Mesendoderm (in vitro differentiated cells): Measurements from ENCODE around the gene NDFIP1.

Experiments used
- DNase-seq: peaks from one replicate; pipeline ENCODE4 v3.0.0; 2013
- H2AK5ac ChIP-seq: 2 replicates; pipeline ENCODE4 v1.6.1; 2013; ENCODE audit warnings: low read length, inconsistent platforms
- H2BK120ac ChIP-seq: 2 replicates; pipeline ENCODE4 v1.6.1; 2013; ENCODE audit warnings: low read depth, mild to moderate bottlenecking, low read length, moderate library complexity, mixed read lengths
- H2BK15ac ChIP-seq: replicated peaks from 2 replicates; pipeline ENCODE4 v1.6.1; 2013; ENCODE audit warnings: low read depth, mild to moderate bottlenecking, moderate library complexity
- H2BK5ac ChIP-seq: 2 replicates; pipeline ENCODE4 v1.6.1; 2013; ENCODE audit warnings: low read length, inconsistent platforms
- H3K18ac ChIP-seq: 2 replicates; pipeline ENCODE4 v1.6.1; 2013; ENCODE audit warnings: mild to moderate bottlenecking, low read length, mixed read lengths
- H3K23ac ChIP-seq: one replicate; pipeline ENCODE4 v1.6.1; 2013; ENCODE audit warnings: low read length
- H3K27ac ChIP-seq: 2 replicates; pipeline ENCODE4 v1.5.1; 2013; ENCODE audit warnings: low read depth, mild to moderate bottlenecking, inconsistent platforms, low read length, moderate library complexity
- H3K27me3 ChIP-seq: 2 replicates; pipeline ENCODE4 v1.6.1; 2013; ENCODE audit warnings: low read length, control low read depth, mild to moderate bottlenecking, inconsistent platforms; ENCODE audit not compliant: insufficient read depth, poor library complexity
- H3K36me3 ChIP-seq: 2 replicates; pipeline ENCODE4 v1.6.1; 2013; ENCODE audit warnings: low read length, inconsistent platforms; ENCODE audit not compliant: control insufficient read depth, insufficient read depth
- H3K4ac ChIP-seq: one replicate; pipeline ENCODE4 v1.6.1; 2013; ENCODE audit warnings: low read depth, mild to moderate bottlenecking, low read length, moderate library complexity
- H3K4me1 ChIP-seq: 2 replicates; pipeline ENCODE4 v1.6.1; 2013; ENCODE audit warnings: low read depth, low read length, inconsistent platforms; ENCODE audit not compliant: control insufficient read depth
- H3K4me2 ChIP-seq: 2 replicates; pipeline ENCODE4 v1.6.1; 2013; ENCODE audit warnings: low read length
- H3K4me3 ChIP-seq: 2 replicates; pipeline ENCODE4 v1.5.1; 2013; ENCODE audit warnings: mild to moderate bottlenecking, low read length
- H3K56ac ChIP-seq: one replicate; pipeline ENCODE4 v1.6.1; 2013; ENCODE audit warnings: low read length
- H3K79me1 ChIP-seq: 2 replicates; pipeline ENCODE4 v1.6.1; 2013; ENCODE audit warnings: low read length, inconsistent platforms
- H3K79me2 ChIP-seq: 2 replicates; pipeline ENCODE4 v1.6.1; 2013; ENCODE audit warnings: mild to moderate bottlenecking, low read length; ENCODE audit not compliant: control insufficient read depth, insufficient read depth
- H3K9ac ChIP-seq: 2 replicates; pipeline ENCODE4 v1.6.1; 2013; ENCODE audit warnings: low read length, inconsistent platforms
- H4K5ac ChIP-seq: one replicate; pipeline ENCODE4 v1.6.1; 2013; ENCODE audit warnings: low read length
- H4K8ac ChIP-seq: one replicate; pipeline ENCODE4 v1.6.1; 2013; ENCODE audit warnings: low read depth, mild to moderate bottlenecking, control low read depth, low read length, moderate library complexity
- WGBS: extraction: QIAGEN DNeasy Blood & Tissue Kit; methylation state at CpG from one replicate; pipeline ENCODE4 v1.1.7; 2013; ENCODE audit warnings: low lambda C conversion rate, missing lambda C conversion rate; ENCODE audit not compliant: insufficient coverage; ENCODE audit errors: extremely low coverage; 5-methylcytosine and 5-hydroxymethylcytosine counted together

The NDFIP1 gene

GRCh38 chr5:142069606-142070399, 38.8 kb upstream of the NDFIP1 start:
- no CpG with 5 or more reads among the region's 6 CpGs for WGBS
- Histone ChIP-seq H3K9ac (no peak overlapping the region), H2BK5ac (no peak overlapping the region), H3K79me1 (no peaks in the 10 kb centered on the region), H3K4ac (no peak overlapping the region), H4K8ac (no peak overlapping the region), H2BK120ac (no peak overlapping the region), H2BK15ac (no peak overlapping the region), H3K56ac (no peak overlapping the region), H4K5ac (no peak overlapping the region), H3K23ac (no peak overlapping the region), H3K27ac (no peak overlapping the region), H2AK5ac (no peak overlapping the region), H3K36me3 (no peaks in the 10 kb centered on the region), H3K4me3 (no peak overlapping the region), H3K79me2 (no peaks in the 10 kb centered on the region), H3K4me2 (no peak overlapping the region), H3K27me3 (no peaks in the 10 kb centered on the region), H3K4me1 (no peaks in the 10 kb centered on the region), H3K18ac (no peak overlapping the region)
- no peak for DNase-seq

GRCh38 chr5:142070734-142071133, 37.8 kb upstream of the NDFIP1 start:
- no peak overlapping the region for H4K8ac ChIP-seq
- no peak overlapping the region for H3K4me2 ChIP-seq
- H2BK120ac ChIP-seq, result no peak overlapping the region
- H3K56ac ChIP-seq, result no peak overlapping the region
- H3K79me2 ChIP-seq, result no peaks in the 10 kb centered on the region
- H3K9ac ChIP-seq, result no peak overlapping the region
- H3K4me1 ChIP-seq, result no peaks in the 10 kb centered on the region
- no peak overlapping the region for H4K5ac ChIP-seq
- H3K4me3 ChIP-seq, result no peak overlapping the region
- no peak overlapping the region for H2AK5ac ChIP-seq
- H3K4ac ChIP-seq, result no peak overlapping the region
- no peaks in the 10 kb centered on the region for H3K79me1 ChIP-seq
- H2BK5ac ChIP-seq, result no peak overlapping the region
- H3K36me3 ChIP-seq, result no peaks in the 10 kb centered on the region
- no peak overlapping the region for H3K27ac ChIP-seq
- DNase-seq, result no peak
- H2BK15ac ChIP-seq, result no peak overlapping the region
- no peak overlapping the region for H3K18ac ChIP-seq
- H3K23ac ChIP-seq, result no peak overlapping the region
- H3K27me3 ChIP-seq, result no peaks in the 10 kb centered on the region

- H3K27ac ChIP-seq, result no peak overlapping the region
- no peaks in the 10 kb centered on the region for H3K4me1 ChIP-seq
- no peak overlapping the region for H3K9ac ChIP-seq
- no peaks in the 10 kb centered on the region for H3K79me2 ChIP-seq
- no peak overlapping the region for H3K4me3 ChIP-seq
- H2BK15ac ChIP-seq, result no peak overlapping the region
- no peak for DNase-seq
- WGBS, result no CpG with 5 or more reads among the region's 3 CpGs
- H3K56ac ChIP-seq, result no peak overlapping the region
- no peak overlapping the region for H4K8ac ChIP-seq
- no peak overlapping the region for H2BK120ac ChIP-seq
- no peak overlapping the region for H3K18ac ChIP-seq
- no peak overlapping the region for H3K4me2 ChIP-seq
- H3K36me3 ChIP-seq, result no peaks in the 10 kb centered on the region
- no peak overlapping the region for H4K5ac ChIP-seq
- H3K79me1 ChIP-seq, result no peaks in the 10 kb centered on the region
- no peak overlapping the region for H3K4ac ChIP-seq
- H3K27me3 ChIP-seq, result no peaks in the 10 kb centered on the region
- H2BK5ac ChIP-seq, result no peak overlapping the region
- no peak overlapping the region for H2AK5ac ChIP-seq
- H3K23ac ChIP-seq, result no peak overlapping the region
These were observed 36.1 kb upstream of the NDFIP1 start for GRCh38 chr5:142072488-142072887.

- Histone ChIP-seq H2BK5ac (no peak overlapping the region), H3K79me1 (no peaks in the 10 kb centered on the region), H2AK5ac (no peak overlapping the region), H3K36me3 (no peaks in the 10 kb centered on the region), H3K9ac (no peak overlapping the region), H3K79me2 (no peaks in the 10 kb centered on the region), H3K4me1 (no peaks in the 10 kb centered on the region), H3K18ac (no peak overlapping the region), H3K56ac (no peak overlapping the region), H4K8ac (no peak overlapping the region), H3K4me3 (no peak overlapping the region), H3K23ac (no peak overlapping the region), H4K5ac (no peak overlapping the region), H3K4ac (no peak overlapping the region), H3K27me3 (no peaks in the 10 kb centered on the region), H3K27ac (no peak overlapping the region), H2BK15ac (no peak overlapping the region), H3K4me2 (no peak overlapping the region), H2BK120ac (no peak overlapping the region)
- DNase-seq, result no peak
- no CpG with 5 or more reads among the region's 2 CpGs for WGBS
These were observed 35.1 kb upstream of the NDFIP1 start for GRCh38 chr5:142073362-142073988.

- no peak overlapping the region for H2BK15ac ChIP-seq
- WGBS, result no CpG with 5 or more reads among the region's 2 CpGs
- H3K79me1 ChIP-seq, result no peaks in the 10 kb centered on the region
- H3K27ac ChIP-seq, result no peak overlapping the region
- H3K36me3 ChIP-seq, result no peaks in the 10 kb centered on the region
- H3K56ac ChIP-seq, result no peak overlapping the region
- H3K4me1 ChIP-seq, result no peaks in the 10 kb centered on the region
- no peak overlapping the region for H3K4me2 ChIP-seq
- no peaks in the 10 kb centered on the region for H3K27me3 ChIP-seq
- H4K8ac ChIP-seq, result no peak overlapping the region
- H3K18ac ChIP-seq, result no peak overlapping the region
- H2BK5ac ChIP-seq, result no peak overlapping the region
- no peaks in the 10 kb centered on the region for H3K79me2 ChIP-seq
- no peak overlapping the region for H3K23ac ChIP-seq
- H2BK120ac ChIP-seq, result no peak overlapping the region
- no peak for DNase-seq
- H3K9ac ChIP-seq, result no peak overlapping the region
- H3K4ac ChIP-seq, result no peak overlapping the region
- no peak overlapping the region for H4K5ac ChIP-seq
- H3K4me3 ChIP-seq, result no peak overlapping the region
- no peak overlapping the region for H2AK5ac ChIP-seq
These were observed 34.6 kb upstream of the NDFIP1 start for GRCh38 chr5:142074006-142074405.

GRCh38 chr5:142078221-142078620, 30.4 kb upstream of the NDFIP1 start:
- H4K5ac ChIP-seq, result no peak overlapping the region
- H3K4me1 ChIP-seq, result no peaks in the 10 kb centered on the region
- no peaks in the 10 kb centered on the region for H3K36me3 ChIP-seq

More at GRCh38 chr5:142078221-142078620, 30.4 kb upstream of the NDFIP1 start:
- no peak overlapping the region for H2BK5ac ChIP-seq
- H3K79me2 ChIP-seq, result no peaks in the 10 kb centered on the region
- WGBS, result no CpG with 5 or more reads among the region's 3 CpGs
- H3K56ac ChIP-seq, result no peak overlapping the region
- no peak for DNase-seq
- H3K4ac ChIP-seq, result no peak overlapping the region
- no peak overlapping the region for H3K9ac ChIP-seq
- H3K27ac ChIP-seq, result no peak overlapping the region
- no peak overlapping the region for H2BK120ac ChIP-seq
- no peaks in the 10 kb centered on the region for H3K79me1 ChIP-seq
- no peak overlapping the region for H3K4me2 ChIP-seq
- H2AK5ac ChIP-seq, result no peak overlapping the region
- no peak overlapping the region for H4K8ac ChIP-seq
- H3K4me3 ChIP-seq, result no peak overlapping the region
- no peaks in the 10 kb centered on the region for H3K27me3 ChIP-seq
- H2BK15ac ChIP-seq, result no peak overlapping the region
- no peak overlapping the region for H3K18ac ChIP-seq
- no peak overlapping the region for H3K23ac ChIP-seq
